ENCODE measurements around the gene ARHGAP26.

ARHGAP26 gene

DNA sequence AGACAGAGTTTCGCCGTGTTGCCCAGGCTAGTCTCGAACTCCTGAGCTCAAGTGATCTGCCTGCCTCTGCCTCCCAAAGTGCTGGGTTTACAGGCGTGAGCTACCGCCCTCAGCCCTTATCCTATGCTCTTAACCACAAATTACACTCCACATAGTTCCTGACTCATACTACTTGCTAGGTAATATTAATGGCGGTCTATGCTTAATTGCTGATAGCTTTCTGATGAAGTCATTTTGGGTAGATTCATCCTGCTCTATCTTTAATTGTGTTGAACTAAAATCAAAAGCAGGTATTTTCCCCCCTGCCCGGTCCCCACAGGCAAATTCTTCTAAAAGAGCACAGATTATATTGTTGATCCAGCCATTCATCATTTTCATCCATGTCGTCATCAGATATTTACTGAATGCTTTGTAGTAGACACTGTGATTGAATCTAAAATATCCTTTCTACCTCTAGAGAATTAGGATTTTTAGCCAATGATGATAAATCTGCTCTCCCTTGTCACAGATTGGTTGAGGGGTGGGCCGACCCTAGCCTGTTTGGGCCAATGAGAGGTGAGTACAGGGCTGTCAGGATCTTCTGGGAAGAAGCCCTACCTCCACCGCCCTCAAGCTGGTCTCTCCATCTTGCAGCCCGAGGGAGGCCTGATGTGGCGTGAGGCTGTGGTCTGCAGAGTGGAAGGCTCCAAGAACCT, 488.5 kb downstream of the ARHGAP26 start:
- no peak for TF ChIP-seq SIN3A (IDR thresholded peaks at IDR 0.05; ENCODE audit: borderline replicate concordance, insufficient read depth, low read length)
- TF ChIP-seq TAF1 (IDR thresholded peaks at IDR 0.05; ENCODE audit: borderline replicate concordance, insufficient read depth, low read length), result no peak
- TF ChIP-seq POLR2AphosphoS5 (IDR thresholded peaks at IDR 0.05; ENCODE audit: low read depth, low read length), result no peak
- TF ChIP-seq, protein P1, sequence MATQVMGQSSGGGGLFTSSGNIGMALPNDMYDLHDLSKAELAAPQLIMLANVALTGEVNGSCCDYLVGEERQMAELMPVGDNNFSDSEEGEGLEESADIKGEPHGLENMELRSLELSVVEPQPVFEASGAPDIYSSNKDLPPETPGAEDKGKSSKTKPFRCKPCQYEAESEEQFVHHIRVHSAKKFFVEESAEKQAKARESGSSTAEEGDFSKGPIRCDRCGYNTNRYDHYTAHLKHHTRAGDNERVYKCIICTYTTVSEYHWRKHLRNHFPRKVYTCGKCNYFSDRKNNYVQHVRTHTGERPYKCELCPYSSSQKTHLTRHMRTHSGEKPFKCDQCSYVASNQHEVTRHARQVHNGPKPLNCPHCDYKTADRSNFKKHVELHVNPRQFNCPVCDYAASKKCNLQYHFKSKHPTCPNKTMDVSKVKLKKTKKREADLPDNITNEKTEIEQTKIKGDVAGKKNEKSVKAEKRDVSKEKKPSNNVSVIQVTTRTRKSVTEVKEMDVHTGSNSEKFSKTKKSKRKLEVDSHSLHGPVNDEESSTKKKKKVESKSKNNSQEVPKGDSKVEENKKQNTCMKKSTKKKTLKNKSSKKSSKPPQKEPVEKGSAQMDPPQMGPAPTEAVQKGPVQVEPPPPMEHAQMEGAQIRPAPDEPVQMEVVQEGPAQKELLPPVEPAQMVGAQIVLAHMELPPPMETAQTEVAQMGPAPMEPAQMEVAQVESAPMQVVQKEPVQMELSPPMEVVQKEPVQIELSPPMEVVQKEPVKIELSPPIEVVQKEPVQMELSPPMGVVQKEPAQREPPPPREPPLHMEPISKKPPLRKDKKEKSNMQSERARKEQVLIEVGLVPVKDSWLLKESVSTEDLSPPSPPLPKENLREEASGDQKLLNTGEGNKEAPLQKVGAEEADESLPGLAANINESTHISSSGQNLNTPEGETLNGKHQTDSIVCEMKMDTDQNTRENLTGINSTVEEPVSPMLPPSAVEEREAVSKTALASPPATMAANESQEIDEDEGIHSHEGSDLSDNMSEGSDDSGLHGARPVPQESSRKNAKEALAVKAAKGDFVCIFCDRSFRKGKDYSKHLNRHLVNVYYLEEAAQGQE (IDR thresholded peaks at IDR 0.05; ENCODE audit: insufficient read depth in 1 of 2, low read depth in 2 of 2, low read length in 2 of 2), result no peak

DNA sequence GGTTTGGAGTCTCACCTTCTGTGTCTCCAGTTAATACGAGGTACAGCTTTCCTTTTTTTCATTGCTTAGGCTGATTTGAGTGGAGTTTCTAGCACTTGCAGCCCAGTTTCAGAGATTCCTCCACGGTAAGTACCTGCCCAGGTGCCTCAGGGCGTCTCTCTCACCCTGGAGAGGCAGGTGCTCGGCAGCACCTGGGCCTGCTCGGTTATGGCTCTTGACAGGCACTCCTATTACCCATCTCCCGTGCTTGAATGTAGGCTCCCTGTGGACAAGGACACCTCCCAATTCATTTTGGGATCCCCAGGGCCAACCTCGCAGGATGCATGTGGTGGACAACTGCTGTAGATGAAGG, 489.1 kb downstream of the ARHGAP26 start:
- TF ChIP-seq FOXP2 (optimal IDR thresholded peaks at IDR 0.05; ENCODE audit: borderline replicate concordance, extremely low read depth, extremely low read length, insufficient read depth), result no peak
- no peak for TF ChIP-seq TAF1 (IDR thresholded peaks at IDR 0.05; ENCODE audit: borderline replicate concordance, insufficient read depth, low read length)
- TF ChIP-seq, protein P1 (IDR thresholded peaks at IDR 0.05; ENCODE audit: insufficient read depth in 1 of 2, low read depth in 2 of 2, low read length in 2 of 2), result no peak
- TF ChIP-seq POLR2AphosphoS5 (IDR thresholded peaks at IDR 0.05; ENCODE audit: low read depth, low read length), result no peak
- no peak for TF ChIP-seq SIN3A (IDR thresholded peaks at IDR 0.05; ENCODE audit: borderline replicate concordance, insufficient read depth, low read length)

DNA sequence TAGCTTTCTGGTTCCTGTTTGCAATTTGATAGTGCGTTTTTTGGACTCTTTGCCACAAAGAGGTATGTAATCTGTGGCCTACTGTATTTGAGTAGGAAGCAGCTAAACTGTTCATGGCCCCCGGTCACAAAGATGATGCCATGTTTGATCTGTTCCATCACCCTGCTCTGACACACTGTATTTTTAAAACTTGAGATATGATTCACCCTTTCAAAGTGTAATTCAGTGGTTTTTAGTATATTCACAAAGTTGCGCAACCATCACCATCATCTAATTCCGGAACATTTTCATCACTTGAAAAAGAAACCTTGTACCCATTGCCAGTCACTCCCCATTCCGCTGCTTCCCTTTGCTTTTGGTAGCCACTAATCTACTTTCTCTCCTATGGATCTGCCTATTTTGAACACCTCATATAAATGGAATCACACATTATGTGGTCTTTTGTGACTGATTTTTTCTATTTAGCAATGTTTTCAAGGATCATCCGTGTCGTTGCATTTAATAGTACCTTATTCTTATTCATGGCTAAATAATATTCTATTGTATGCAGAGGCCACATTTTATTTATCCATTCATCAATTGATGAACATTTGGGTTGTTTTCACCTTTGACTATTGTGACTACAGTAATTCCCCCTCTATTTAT, 491.7 kb downstream of the ARHGAP26 start:
- TF ChIP-seq, protein P1 (IDR thresholded peaks at IDR 0.05; ENCODE audit: insufficient read depth in 1 of 2, low read depth in 2 of 2, low read length in 2 of 2), result no peak
- no peak for TF ChIP-seq POLR2AphosphoS5 (IDR thresholded peaks at IDR 0.05; ENCODE audit: low read depth, low read length)
- no peak for TF ChIP-seq TAF1 (IDR thresholded peaks at IDR 0.05; ENCODE audit: borderline replicate concordance, insufficient read depth, low read length)

DNA sequence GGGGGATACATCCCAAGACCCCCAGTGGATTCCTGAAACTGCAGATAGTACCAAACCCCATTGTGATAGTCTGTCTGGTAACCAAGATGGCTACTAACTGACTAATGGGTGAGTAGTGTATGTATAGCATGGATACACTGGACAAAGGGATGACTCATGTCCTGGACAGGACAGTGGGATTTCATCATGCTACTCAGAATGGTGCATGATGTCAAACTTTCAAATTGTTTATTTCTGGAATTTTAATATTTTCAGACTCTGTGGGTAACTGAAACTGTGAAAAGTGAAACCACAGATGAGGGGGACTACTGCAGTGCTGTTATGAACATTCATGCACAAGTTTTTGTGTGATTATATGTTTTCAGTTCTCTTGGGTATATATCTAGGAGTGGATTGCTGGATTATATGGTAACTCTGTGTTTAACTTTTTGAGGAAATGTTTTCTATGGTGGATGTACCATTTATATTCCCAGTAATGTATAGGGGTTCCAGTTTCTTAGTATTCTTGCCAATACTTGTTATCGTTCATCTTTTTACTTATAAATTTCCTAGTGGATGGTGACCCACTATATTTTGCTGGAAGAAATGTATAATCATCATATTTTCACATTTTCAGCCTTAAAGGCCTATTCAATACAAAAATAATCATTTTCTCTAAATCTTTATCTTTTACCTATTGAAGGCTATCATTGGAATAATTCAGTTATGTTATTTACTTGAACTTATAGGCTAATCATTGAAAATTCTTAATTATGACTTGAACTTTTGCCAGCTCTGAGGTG, 492.4 kb downstream of the ARHGAP26 start:
- no peak for TF ChIP-seq POLR2AphosphoS5 (IDR thresholded peaks at IDR 0.05; ENCODE audit: low read depth, low read length)
- no peak for TF ChIP-seq SIN3A (IDR thresholded peaks at IDR 0.05; ENCODE audit: borderline replicate concordance, insufficient read depth, low read length)
- TF ChIP-seq, protein P1 (IDR thresholded peaks at IDR 0.05; ENCODE audit: insufficient read depth in 1 of 2, low read depth in 2 of 2, low read length in 2 of 2), result no peak
- no peak for TF ChIP-seq FOXP2 (optimal IDR thresholded peaks at IDR 0.05; ENCODE audit: borderline replicate concordance, extremely low read depth, extremely low read length, insufficient read depth)
- TF ChIP-seq TAF1 (IDR thresholded peaks at IDR 0.05; ENCODE audit: borderline replicate concordance, insufficient read depth, low read length), result no peak

All from PFSK-1 (cell line).